NOMO-1 treated with dmso at 0.1 percent for 144 hours (cell line): ENCODE results near the gene MYLK4.

ENCODE experiments used
- DNase-seq: peaks from one replicate; lab custom pipeline; 2025; ENCODE audit not compliant: unreplicated experiment; lab: John Stamatoyannopoulos, UW

Gene MYLK4

GRCh38 chr6:2708456-2708855, 42.3 kb downstream of the MYLK4 start:
- no peak for DNase-seq

- DNase-seq, result no peak
Measured at GRCh38 chr6:2706558-2706957, 44.2 kb downstream of the MYLK4 start.

GRCh38 chr6:2705256-2705655, 45.5 kb downstream of the MYLK4 start:
- DNase-seq, result no peak

GRCh38 chr6:2697291-2697690, 53.4 kb downstream of the MYLK4 start:
- DNase-seq, result no peak

- DNase-seq, result no peak
Measured at GRCh38 chr6:2695454-2696095, 55.1 kb downstream of the MYLK4 start.

GRCh38 chr6:2693231-2693630, 57.5 kb downstream of the MYLK4 start:
- no peak for DNase-seq

GRCh38 chr6:2688401-2689064, 62.2 kb downstream of the MYLK4 start:
- no peak for DNase-seq

GRCh38 chr6:2687456-2687855, 63.3 kb downstream of the MYLK4 start:
- DNase-seq, result no peak

GRCh38 chr6:2686515-2686914, 64.2 kb downstream of the MYLK4 start:
- DNase-seq, result no peak

GRCh38 chr6:2684766-2685754, 65.7 kb downstream of the MYLK4 start:
- DNase-seq, result no peak

- no peak for DNase-seq
Measured at GRCh38 chr6:2684103-2684749, 66.5 kb downstream of the MYLK4 start.

GRCh38 chr6:2680264-2680922, 70.3 kb downstream of the MYLK4 start:
- no peak for DNase-seq

- no peak for DNase-seq
Measured at GRCh38 chr6:2677080-2677593, 73.6 kb downstream of the MYLK4 start.

- DNase-seq, result no peak
Measured at GRCh38 chr6:2676048-2676447, 74.7 kb downstream of the MYLK4 start.

GRCh38 chr6:2674857-2675256, 75.9 kb downstream of the MYLK4 start:
- DNase-seq, result no peak

GRCh38 chr6:2669067-2669700, 81.5 kb downstream of the MYLK4 start:
- DNase-seq, result no peak

- DNase-seq, result no peak
Measured at GRCh38 chr6:2667617-2668016, 83.1 kb downstream of the MYLK4 start.

- no peak for DNase-seq
Measured at GRCh38 chr6:2666906-2667575, 83.7 kb downstream of the MYLK4 start.
